Natural killer cell (primary cell): ENCODE data around the gene HECTD4. TPM values are rescaled to one million over a fixed set of nuclear protein-coding genes. Genes with fewer than 3 reads are reported as not detected.

Experiments
- ATAC-seq, 3 donors: fragments of 150-1000 bp in 2 of 3; fragments of 200-7000 bp in 1 of 3; cut with Tn5 transposase; 1 replicate in 1 of 3; 2 replicates in 2 of 3; pipeline ENCODE4 v1.10.0; 2021; ENCODE audit warnings: mild to moderate bottlenecking in 2 of 3, moderate library complexity in 2 of 3
- DNase-seq, 2 donors: peaks; one replicate each; pipeline versions ENCODE4 v3.0.0 to v3.0.0-alpha.2; 2013 to 2021; ENCODE audit warnings: mixed read lengths in 1 of 2
- H3K27ac ChIP-seq: one replicate; pipeline ENCODE4 v1.5.1; 2013; ENCODE audit warnings: mild to moderate bottlenecking, low read length
- H3K27me3 ChIP-seq: one replicate; pipeline ENCODE4 v1.6.1; 2013; ENCODE audit warnings: low read length; ENCODE audit not compliant: control insufficient read depth, insufficient read depth
- H3K36me3 ChIP-seq: one replicate; pipeline ENCODE4 v1.6.1; 2013; ENCODE audit warnings: low read length; ENCODE audit not compliant: control insufficient read depth, insufficient read depth
- H3K4me1 ChIP-seq: one replicate; pipeline ENCODE4 v1.6.1; 2013; ENCODE audit warnings: low read length; ENCODE audit not compliant: control insufficient read depth, insufficient read depth
- H3K4me3 ChIP-seq: one replicate; pipeline ENCODE4 v1.5.1; 2013; ENCODE audit warnings: low read length
- H3K9me3 ChIP-seq: one replicate; pipeline ENCODE4 v1.6.1; 2013; ENCODE audit warnings: low read length; ENCODE audit not compliant: control insufficient read depth, insufficient read depth
- H3K27ac Mint-ChIP-seq, 2 donors: one replicate each; pipeline ENCODE4 v1.8.0; 2022; ENCODE audit warnings: mild to moderate bottlenecking in 2 of 2, mixed read lengths in 2 of 2, moderate library complexity in 1 of 2
- H3K27me3 Mint-ChIP-seq, 2 donors: one replicate each; pipeline ENCODE4 v1.8.0; 2022; ENCODE audit warnings: low read depth in 2 of 2, mixed read lengths in 2 of 2
- H3K36me3 Mint-ChIP-seq: one replicate; pipeline ENCODE4 v1.8.0; 2022; ENCODE audit warnings: mixed read lengths
- H3K4me1 Mint-ChIP-seq, 2 donors: one replicate each; pipeline ENCODE4 v1.8.0; 2022; ENCODE audit warnings: mixed read lengths in 2 of 2
- H3K4me3 Mint-ChIP-seq: one replicate; pipeline ENCODE4 v1.8.0; 2022; ENCODE audit warnings: mild to moderate bottlenecking, moderate library complexity, mixed read lengths
- H3K9me3 Mint-ChIP-seq, 2 donors: one replicate each; pipeline ENCODE4 v1.8.0; 2022; ENCODE audit warnings: mixed read lengths in 2 of 2
- WGBS: methylation state at CpG from one replicate; pipeline ENCODE4 v1.1.7; 2013; ENCODE audit warnings: missing lambda C conversion rate; ENCODE audit not compliant: insufficient coverage; 5-methylcytosine and 5-hydroxymethylcytosine counted together
- intact Hi-C: fragments of 100-400 bp; cut with micrococcal nuclease; formaldehyde crosslinking; loops from one replicate; pipeline ENCODE4 v1.14.2; 2022
- total RNA-seq, 4 donors: library from RNA; stranded (reverse); fragments of 120-200 nt in 1 of 4; gene quantifications; one replicate each; pipeline versions ENCODE4 v1.2.3 to v1.2.4, GENCODE V29; 2013 to 2022
- TF ChIP-seq, protein P1 (sequence below): fragments of 200-600 bp; IDR thresholded peaks from one replicate; pipeline ENCODE4 v1.8.0; 2022; ENCODE audit warnings: antibody characterized with exemption

HECTD4 gene
- total RNA-seq, 3 donors from 2014 or later (not counting 1 experiment from before 2014, with no cell fraction given) = 66.9 to 82.6 (median 79.2) TPM

DNA sequence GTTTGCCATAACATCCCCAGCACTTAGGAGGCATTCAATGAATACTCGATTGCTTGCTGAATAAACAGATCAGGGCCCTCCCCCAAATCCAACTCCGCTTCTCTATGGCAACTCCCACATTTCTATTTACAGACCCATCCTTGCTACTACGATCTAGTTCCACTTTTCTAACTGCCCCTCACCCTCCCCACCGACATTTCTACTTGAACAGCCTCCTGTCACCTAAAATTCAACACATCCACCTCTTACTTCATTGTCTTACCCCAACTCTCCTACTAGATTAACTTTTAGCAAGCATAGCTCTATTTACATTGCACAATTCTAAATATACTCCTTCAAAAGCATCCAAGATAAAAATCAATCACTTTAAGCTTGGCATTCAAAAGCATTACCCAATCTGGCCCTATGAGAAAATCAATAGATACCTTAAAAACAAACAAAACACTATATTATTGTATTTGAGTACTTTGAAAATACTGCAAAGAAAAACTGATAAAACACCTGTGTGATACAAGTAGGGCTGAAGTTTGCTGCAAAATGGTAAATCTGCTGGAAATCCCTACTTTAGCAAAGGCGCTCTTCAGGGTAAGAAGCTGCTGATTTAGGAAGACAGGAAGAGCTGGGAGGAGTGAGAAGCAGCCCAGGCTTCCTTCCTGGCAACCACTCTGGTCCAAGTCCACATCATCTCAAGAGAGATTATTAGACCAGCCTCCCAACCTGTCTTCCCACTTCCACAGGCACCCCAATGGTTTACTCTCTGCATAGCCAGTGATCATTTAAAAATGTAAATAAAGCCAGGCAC lies 96.4 kb downstream of the HECTD4 start:
- TF ChIP-seq, protein P1, sequence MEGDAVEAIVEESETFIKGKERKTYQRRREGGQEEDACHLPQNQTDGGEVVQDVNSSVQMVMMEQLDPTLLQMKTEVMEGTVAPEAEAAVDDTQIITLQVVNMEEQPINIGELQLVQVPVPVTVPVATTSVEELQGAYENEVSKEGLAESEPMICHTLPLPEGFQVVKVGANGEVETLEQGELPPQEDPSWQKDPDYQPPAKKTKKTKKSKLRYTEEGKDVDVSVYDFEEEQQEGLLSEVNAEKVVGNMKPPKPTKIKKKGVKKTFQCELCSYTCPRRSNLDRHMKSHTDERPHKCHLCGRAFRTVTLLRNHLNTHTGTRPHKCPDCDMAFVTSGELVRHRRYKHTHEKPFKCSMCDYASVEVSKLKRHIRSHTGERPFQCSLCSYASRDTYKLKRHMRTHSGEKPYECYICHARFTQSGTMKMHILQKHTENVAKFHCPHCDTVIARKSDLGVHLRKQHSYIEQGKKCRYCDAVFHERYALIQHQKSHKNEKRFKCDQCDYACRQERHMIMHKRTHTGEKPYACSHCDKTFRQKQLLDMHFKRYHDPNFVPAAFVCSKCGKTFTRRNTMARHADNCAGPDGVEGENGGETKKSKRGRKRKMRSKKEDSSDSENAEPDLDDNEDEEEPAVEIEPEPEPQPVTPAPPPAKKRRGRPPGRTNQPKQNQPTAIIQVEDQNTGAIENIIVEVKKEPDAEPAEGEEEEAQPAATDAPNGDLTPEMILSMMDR = no peak
- Histone ChIP-seq H3K4me3 (no peak overlapping the region), H3K27me3 (no peaks in the 10 kb centered on the region), H3K36me3 (peaks cover 2% of the 10 kb centered on the region), H3K27ac (no peak overlapping the region), H3K9me3 (peaks cover 3% of the 10 kb centered on the region), H3K4me1 (no peaks in the 10 kb centered on the region)
- Mint-ChIP-seq H3K9me3 (no peaks in the 10 kb centered on the region), H3K4me3 (no peak overlapping the region), H3K36me3 (no peaks in the 10 kb centered on the region), H3K4me1 (peaks cover 0 to 6% of the 10 kb centered on the region in 2 donors), H3K27ac (no peak overlapping the region), H3K27me3 (no peaks in the 10 kb centered on the region)
- 93% methylated on average over 5 of the region's 5 CpGs for WGBS
- ATAC-seq (no peak), DNase-seq (no peak)
- intact Hi-C loops = no loop called here

DNA sequence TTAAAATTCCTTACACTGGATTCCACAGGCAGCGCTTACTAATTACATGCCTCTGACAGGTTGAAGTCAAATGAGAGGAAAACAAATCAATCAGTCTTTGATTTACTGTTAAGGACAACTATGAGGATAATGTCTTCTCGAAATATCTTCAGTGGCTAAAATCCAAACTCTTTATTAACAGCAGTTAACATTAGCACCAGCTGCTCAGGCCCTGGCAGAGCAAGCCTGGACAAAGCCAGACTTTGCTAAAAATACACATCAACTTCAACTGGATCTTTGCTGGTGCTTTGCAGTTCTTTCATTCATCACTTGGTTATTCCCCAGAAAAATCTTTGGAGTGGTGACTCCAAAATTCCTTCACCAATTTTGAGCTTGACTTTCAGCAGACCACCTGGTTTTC lies 98.7 kb downstream of the HECTD4 start:
- H3K9me3 Mint-ChIP-seq = no peaks in the 10 kb centered on the region
- H3K9me3 ChIP-seq = peaks cover under 1% of the 10 kb centered on the region
- H3K36me3 Mint-ChIP-seq = no peaks in the 10 kb centered on the region
- H3K4me1 Mint-ChIP-seq = peaks cover 0 to 6% of the 10 kb centered on the region in 2 donors
- no peaks in the 10 kb centered on the region for H3K27me3 ChIP-seq
- no peaks in the 10 kb centered on the region for H3K4me1 ChIP-seq
- H3K27me3 Mint-ChIP-seq = no peaks in the 10 kb centered on the region
- ATAC-seq (no peak), DNase-seq (no peak)
- H3K4me3 ChIP-seq = no peak overlapping the region
- no peak overlapping the region for H3K27ac Mint-ChIP-seq
- intact Hi-C loops = no loop called here
- no peak overlapping the region for H3K4me3 Mint-ChIP-seq
- no peaks in the 10 kb centered on the region for H3K36me3 ChIP-seq
- TF ChIP-seq, protein P1 = no peak
- no peak overlapping the region for H3K27ac ChIP-seq
- WGBS = 100% methylated on average over 2 of the region's 2 CpGs

DNA sequence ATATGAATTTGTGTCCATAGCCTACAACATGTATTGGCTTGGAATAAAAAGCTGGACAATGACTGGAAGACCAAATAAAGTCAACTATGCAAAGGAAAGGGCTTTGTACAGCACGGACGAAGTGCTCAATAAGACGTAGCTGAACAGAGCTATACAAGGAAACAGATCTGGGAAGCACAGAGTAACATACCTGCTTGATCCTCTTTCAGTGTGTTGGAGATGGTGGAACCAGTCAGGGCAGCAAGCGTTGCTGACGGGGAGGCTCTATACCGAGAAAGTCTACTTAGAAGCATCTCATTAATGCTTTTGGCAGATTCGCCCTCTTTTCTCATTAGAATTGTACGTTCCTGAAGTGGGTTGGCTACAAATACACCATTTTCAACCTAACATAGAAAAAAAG lies 99.3 kb downstream of the HECTD4 start:
- intact Hi-C loops = no loop called here
- no peaks in the 10 kb centered on the region for H3K9me3 Mint-ChIP-seq
- peaks cover 3% of the 10 kb centered on the region for H3K36me3 Mint-ChIP-seq
- no peak overlapping the region for H3K4me3 Mint-ChIP-seq
- H3K27me3 ChIP-seq = no peaks in the 10 kb centered on the region
- no peaks in the 10 kb centered on the region for H3K4me1 ChIP-seq
- over 99% methylated on average over 8 of the region's 8 CpGs for WGBS
- no peak overlapping the region for H3K27ac Mint-ChIP-seq
- peaks cover 5% of the 10 kb centered on the region for H3K36me3 ChIP-seq
- H3K27me3 Mint-ChIP-seq = no peaks in the 10 kb centered on the region
- no peak overlapping the region for H3K27ac ChIP-seq
- H3K4me3 ChIP-seq = no peak overlapping the region
- ATAC-seq (no peak), DNase-seq (no peak)
- peaks cover 0 to 6% of the 10 kb centered on the region in 2 donors for H3K4me1 Mint-ChIP-seq
- H3K9me3 ChIP-seq = no peaks in the 10 kb centered on the region
- TF ChIP-seq, protein P1 = no peak

DNA sequence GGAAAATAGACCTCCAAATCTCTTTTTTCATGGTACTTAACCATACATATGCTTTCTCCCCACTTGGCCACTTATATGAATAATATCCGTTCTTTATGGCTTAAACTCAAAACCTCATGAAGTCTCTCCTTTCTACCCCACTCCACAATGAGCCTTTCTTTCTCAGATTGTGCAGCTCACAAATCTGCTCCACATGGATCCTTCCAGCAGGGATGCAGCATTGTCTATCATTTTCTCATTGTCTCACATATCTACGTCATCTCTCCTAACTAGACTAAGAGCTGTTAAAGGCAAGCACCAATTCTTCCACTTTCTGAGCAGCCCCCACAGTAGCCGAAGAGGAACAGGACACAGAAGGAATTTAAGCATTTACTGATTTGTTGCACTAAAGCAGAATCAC lies 106.4 kb downstream of the HECTD4 start:
- Mint-ChIP-seq H3K9me3 (no peaks in the 10 kb centered on the region), H3K4me1 (no peaks in the 10 kb centered on the region), H3K27me3 (no peaks in the 10 kb centered on the region), H3K36me3 (peaks cover 12% of the 10 kb centered on the region), H3K27ac (no peak overlapping the region), H3K4me3 (no peak overlapping the region)
- ATAC-seq (no peak), DNase-seq (no peak)
- intact Hi-C loops = no loop called here
- H3K4me1 ChIP-seq = no peaks in the 10 kb centered on the region
- H3K27ac ChIP-seq = no peak overlapping the region
- H3K4me3 ChIP-seq = no peak overlapping the region
- WGBS = 99% methylated on average over 3 of the region's 3 CpGs
- peaks cover 33% of the 10 kb centered on the region for H3K36me3 ChIP-seq
- TF ChIP-seq, protein P1 = no peak
- no peaks in the 10 kb centered on the region for H3K27me3 ChIP-seq
- H3K9me3 ChIP-seq = no peaks in the 10 kb centered on the region
